Right lung (tissue), 5 donors: ENCODE measurements around the gene SCRN1. TPM values are rescaled to one million over a fixed set of nuclear protein-coding genes. Genes with fewer than 3 reads are reported as not detected.
A peak's percentile ranks its signal among the peaks of the same experiment; 100 is the strongest.

ENCODE experiments used
- DNase-seq, 2 donors: peaks; one replicate each; pipeline ENCODE4 v3.0.0-alpha.2; 2013
- polyA plus RNA-seq, 5 donors: library from polyadenylated mRNA; unstranded; fragments of 120-200 nt; gene quantifications; one replicate each; pipeline versions ENCODE4 v1.2.1 to v1.2.3, GENCODE V29; 2013; ENCODE audit warnings: inconsistent platforms in 1 of 5, low replicate concordance in 1 of 5; ENCODE audit not compliant: insufficient read length in 5 of 5, insufficient read depth in 1 of 5

Gene SCRN1
- polyA plus RNA-seq, 5 donors = 31.8 to 42.1 (median 37.8) TPM

- no peak for DNase-seq
These were observed 52.5 kb downstream of the SCRN1 start for GRCh38 chr7:29937132-29937531.

- no peak for DNase-seq
These were observed 54.5 kb downstream of the SCRN1 start for GRCh38 chr7:29935111-29935510.

- DNase-seq = no peak
These were observed 60.4 kb downstream of the SCRN1 start for GRCh38 chr7:29929018-29929807.

GRCh38 chr7:29926741-29927140 is 62.9 kb downstream of the SCRN1 start:
- no peak for DNase-seq

- DNase-seq = no peak
These were observed 63.4 kb downstream of the SCRN1 start for GRCh38 chr7:29926216-29926615.

- no peak for DNase-seq
These were observed 64.9 kb downstream of the SCRN1 start for GRCh38 chr7:29924684-29925083.

GRCh38 chr7:29924006-29924405 is 65.6 kb downstream of the SCRN1 start:
- no peak for DNase-seq

GRCh38 chr7:29922921-29923700 is 66.5 kb downstream of the SCRN1 start:
- DNase-seq = no peak

- DNase-seq = peak; percentile 8 to 43
These were observed 68.1 kb downstream of the SCRN1 start for GRCh38 chr7:29921404-29922010.

- no peak for DNase-seq
These were observed 69.1 kb downstream of the SCRN1 start for GRCh38 chr7:29920491-29920890.

GRCh38 chr7:29919790-29920189 is 69.8 kb downstream of the SCRN1 start:
- DNase-seq = no peak

GRCh38 chr7:29918850-29919249 is 70.8 kb downstream of the SCRN1 start:
- no peak for DNase-seq

- no peak for DNase-seq
These were observed 72.0 kb downstream of the SCRN1 start for GRCh38 chr7:29917641-29918040.

- no peak for DNase-seq
These were observed 74.0 kb downstream of the SCRN1 start for GRCh38 chr7:29915481-29916215.

- no peak for DNase-seq
These were observed 75.4 kb downstream of the SCRN1 start for GRCh38 chr7:29914180-29914579.

GRCh38 chr7:29906200-29907022 is 83.2 kb downstream of the SCRN1 start:
- no peak for DNase-seq

- no peak for DNase-seq
These were observed 88.9 kb downstream of the SCRN1 start for GRCh38 chr7:29900745-29901144.

- no peak for DNase-seq
These were observed 91.3 kb downstream of the SCRN1 start for GRCh38 chr7:29898301-29898700.

- DNase-seq = no peak
These were observed 92.8 kb downstream of the SCRN1 start for GRCh38 chr7:29896685-29897411.

- DNase-seq = no peak
These were observed 94.0 kb downstream of the SCRN1 start for GRCh38 chr7:29895559-29895958.
